8988T (cell line): Measurements from ENCODE around the gene GTF2A1L.

Experiments used
- DNase-seq: peaks from one replicate; pipeline ENCODE4 v3.0.0; 2011

The GTF2A1L gene

GRCh38 chr2:48709096-48710034 is 91.7 kb downstream of the GTF2A1L start:
- DNase-seq: no peak

GRCh38 chr2:48711343-48711742 is 93.7 kb downstream of the GTF2A1L start:
- no peak for DNase-seq

- no peak for DNase-seq
These were observed 94.5 kb downstream of the GTF2A1L start for GRCh38 chr2:48712151-48712550.

GRCh38 chr2:48713647-48714046 is 96.0 kb downstream of the GTF2A1L start:
- DNase-seq: no peak

- DNase-seq: no peak
These were observed 96.6 kb downstream of the GTF2A1L start for GRCh38 chr2:48714245-48714644.

- no peak for DNase-seq
These were observed 97.6 kb downstream of the GTF2A1L start for GRCh38 chr2:48715042-48715899.

GRCh38 chr2:48715956-48716355 is 98.3 kb downstream of the GTF2A1L start:
- no peak for DNase-seq

- DNase-seq: no peak
These were observed 100.2 kb downstream of the GTF2A1L start for GRCh38 chr2:48717846-48718245.

GRCh38 chr2:48719480-48720177 is 102.0 kb downstream of the GTF2A1L start:
- no peak for DNase-seq

- DNase-seq: no peak
These were observed 103.5 kb downstream of the GTF2A1L start for GRCh38 chr2:48721158-48721557.

GRCh38 chr2:48722391-48722790 is 104.7 kb downstream of the GTF2A1L start:
- no peak for DNase-seq

GRCh38 chr2:48723129-48723528 is 105.5 kb downstream of the GTF2A1L start:
- DNase-seq: no peak

- DNase-seq: no peak
These were observed 106.6 kb downstream of the GTF2A1L start for GRCh38 chr2:48724278-48724677.

GRCh38 chr2:48725696-48726494 is 108.2 kb downstream of the GTF2A1L start:
- DNase-seq: no peak

- DNase-seq: no peak
These were observed 109.9 kb downstream of the GTF2A1L start for GRCh38 chr2:48727560-48727959.

GRCh38 chr2:48728295-48728694 is 110.6 kb downstream of the GTF2A1L start:
- no peak for DNase-seq

GRCh38 chr2:48728840-48729239 is 111.2 kb downstream of the GTF2A1L start:
- no peak for DNase-seq
